Smooth muscle cell (in vitro differentiated cells): ENCODE data around the gene FAM193A. TPM values are rescaled to one million over a fixed set of nuclear protein-coding genes. Genes with fewer than 3 reads are reported as not detected.

Experiments
- DNase-seq: peaks from one replicate; lab custom pipeline; 2025; ENCODE audit not compliant: unreplicated experiment; lab: John Stamatoyannopoulos, UW
- H2AFZ ChIP-seq: fragments of 200-600 bp; sonication (generic); 2 replicates; pipeline ENCODE4 v1.6.0; 2016; ENCODE audit warnings: antibody characterized with exemption, low read depth, mild to moderate bottlenecking
- H3F3A ChIP-seq: fragments of 200-600 bp; sonication (generic); 2 replicates; pipeline ENCODE4 v1.6.0; 2017; ENCODE audit warnings: antibody characterized with exemption, low read depth
- H3K27ac ChIP-seq: fragments of 200-600 bp; sonication (generic); 2 replicates; pipeline ENCODE4 v1.5.1; 2016; ENCODE audit warnings: low read depth, mild to moderate bottlenecking
- H3K27me3 ChIP-seq: fragments of 200-600 bp; sonication (generic); 2 replicates; pipeline ENCODE4 v1.6.1; 2016; ENCODE audit warnings: low read depth, mild to moderate bottlenecking
- H3K36me3 ChIP-seq: fragments of 200-600 bp; sonication (generic); 2 replicates; pipeline ENCODE4 v1.5.1; 2016; ENCODE audit warnings: low read depth
- H3K4me1 ChIP-seq: fragments of 200-600 bp; sonication (generic); 2 replicates; pipeline ENCODE4 v1.5.1; 2016; ENCODE audit warnings: low read depth
- H3K4me2 ChIP-seq: fragments of 200-600 bp; sonication (generic); 2 replicates; pipeline ENCODE4 v1.6.0; 2016; ENCODE audit warnings: mild to moderate bottlenecking
- H3K4me3 ChIP-seq: fragments of 200-600 bp; sonication (generic); 2 replicates; pipeline ENCODE4 v1.5.1; 2016; ENCODE audit warnings: mild to moderate bottlenecking
- H3K79me2 ChIP-seq: fragments of 200-600 bp; sonication (generic); 2 replicates; pipeline ENCODE4 v1.6.0; 2016; ENCODE audit warnings: low read depth, mild to moderate bottlenecking
- H3K9ac ChIP-seq: fragments of 200-600 bp; sonication (generic); 2 replicates; pipeline ENCODE4 v1.6.0; 2016; ENCODE audit warnings: low read depth
- H3K9me3 ChIP-seq: fragments of 200-600 bp; sonication (generic); replicated peaks from 2 replicates; pipeline ENCODE4 v1.5.1; 2016; ENCODE audit warnings: low read depth
- H4K20me1 ChIP-seq: fragments of 200-600 bp; sonication (generic); 2 replicates; pipeline ENCODE4 v1.6.0; 2016; ENCODE audit warnings: low read depth
- CTCF ChIP-seq: fragments of 200-600 bp; sonication (generic); IDR thresholded peaks from 2 replicates; pipeline ENCODE4 v1.5.1; 2017; ENCODE audit warnings: borderline replicate concordance, mild to moderate bottlenecking, antibody characterized with exemption; ENCODE audit not compliant: insufficient read depth, poor library complexity, severe bottlenecking
- WGBS: methylation state at CpG from one replicate; pipeline ENCODE4 v1.1.7; 2016; ENCODE audit warnings: low lambda C conversion rate; 5-methylcytosine and 5-hydroxymethylcytosine counted together
- polyA plus RNA-seq: library from polyadenylated mRNA; unstranded; fragments of >200 nt; fragmentation: Nextera tagmentation; extraction: Ambion mirVana; gene quantifications from 2 replicates; pipeline ENCODE4 v1.2.1, GENCODE V29; 2016
- total RNA-seq: library from RNA; depleted of rRNA; stranded (reverse); fragments of >200 nt; gene quantifications from 2 replicates; pipeline ENCODE4 v1.2.3, GENCODE V29; 2014

Gene FAM193A
- total and polyA plus RNA-seq, 2 experiments from 2014 or later, result 8.3 to 12.2 TPM

- peaks cover 12% of the 10 kb centered on the region for H3K4me1 ChIP-seq
- TF ChIP-seq CTCF, result no peak
- no peak overlapping the region for H2AFZ ChIP-seq
- DNase-seq, result no peak
- no peaks in the 10 kb centered on the region for H3K36me3 ChIP-seq
- no peak overlapping the region for H3K4me3 ChIP-seq
- peaks cover 100% of the 10 kb centered on the region for H4K20me1 ChIP-seq
- H3K79me2 ChIP-seq, result peaks cover 97% of the 10 kb centered on the region
- no peaks in the 10 kb centered on the region for H3K9me3 ChIP-seq
- H3K27me3 ChIP-seq, result no peaks in the 10 kb centered on the region
- no peak overlapping the region for H3K4me2 ChIP-seq
- peak overlapping the region; percentile 8 for H3K27ac ChIP-seq
- 91% methylated on average over 20 of the region's 20 CpGs for WGBS
- no peak overlapping the region for H3K9ac ChIP-seq
- no peaks in the 10 kb centered on the region for H3F3A ChIP-seq
These were observed 47.2 kb upstream of the FAM193A start for GRCh38 chr4:2489081-2489805.

GRCh38 chr4:2489841-2490552 is 46.5 kb upstream of the FAM193A start:
- H3K4me3 ChIP-seq, result no peak overlapping the region

GRCh38 chr4:2492970-2493369 is 43.5 kb upstream of the FAM193A start:
- 92% methylated on average over 1 of the region's 1 CpG for WGBS
- H3K36me3 ChIP-seq, result peaks cover 3% of the 10 kb centered on the region

More at GRCh38 chr4:2489841-2490552, 46.5 kb upstream of the FAM193A start:
- no peaks in the 10 kb centered on the region for H3K36me3 ChIP-seq
- no peak overlapping the region for H2AFZ ChIP-seq
- no peaks in the 10 kb centered on the region for H3F3A ChIP-seq
- no peaks in the 10 kb centered on the region for H3K9me3 ChIP-seq
- H4K20me1 ChIP-seq, result peaks cover 100% of the 10 kb centered on the region
- DNase-seq, result no peak
- TF ChIP-seq CTCF, result no peak
- H3K27me3 ChIP-seq, result no peaks in the 10 kb centered on the region
- H3K4me1 ChIP-seq, result peaks cover 4% of the 10 kb centered on the region
- H3K4me2 ChIP-seq, result no peak overlapping the region
- H3K9ac ChIP-seq, result no peak overlapping the region
- WGBS, result 94% methylated on average over 9 of the region's 9 CpGs
- peaks cover 89% of the 10 kb centered on the region for H3K79me2 ChIP-seq
- H3K27ac ChIP-seq, result peak overlapping the region; percentile 8

More at GRCh38 chr4:2492970-2493369, 43.5 kb upstream of the FAM193A start:
- TF ChIP-seq CTCF, result no peak
- Histone ChIP-seq H3K9me3 (no peaks in the 10 kb centered on the region), H3K27me3 (no peaks in the 10 kb centered on the region), H4K20me1 (peaks cover 98% of the 10 kb centered on the region), H3K4me1 (no peaks in the 10 kb centered on the region), H3K79me2 (peaks cover 67% of the 10 kb centered on the region), H3F3A (no peaks in the 10 kb centered on the region), H2AFZ (no peak overlapping the region), H3K9ac (no peak overlapping the region), H3K27ac (no peak overlapping the region), H3K4me3 (no peak overlapping the region), H3K4me2 (no peak overlapping the region)
- no peak for DNase-seq
